ENCODE measurements around the gene CMSS1.

Gene CMSS1

DNA sequence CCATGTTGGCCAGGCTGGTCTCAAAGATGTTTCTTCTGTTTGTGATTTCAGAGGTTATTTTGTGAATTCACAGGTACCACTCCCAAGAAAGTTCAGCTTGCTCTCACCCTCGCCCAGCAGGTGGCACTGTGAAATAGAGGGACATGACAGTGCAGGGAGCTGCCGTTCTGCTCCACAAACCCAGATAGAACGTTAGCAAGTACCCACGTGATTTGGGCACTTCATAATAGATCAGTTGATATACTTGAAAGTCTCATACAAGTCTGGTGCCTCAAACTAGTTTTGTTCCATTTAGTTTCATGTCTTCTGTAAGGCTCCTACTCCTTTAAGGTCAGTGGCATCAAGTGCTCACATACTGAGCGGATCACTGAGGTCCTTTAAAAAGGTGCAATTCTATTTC is 251.2 kb downstream of the CMSS1 start:
- DNase-seq = peak; percentile 70

DNA sequence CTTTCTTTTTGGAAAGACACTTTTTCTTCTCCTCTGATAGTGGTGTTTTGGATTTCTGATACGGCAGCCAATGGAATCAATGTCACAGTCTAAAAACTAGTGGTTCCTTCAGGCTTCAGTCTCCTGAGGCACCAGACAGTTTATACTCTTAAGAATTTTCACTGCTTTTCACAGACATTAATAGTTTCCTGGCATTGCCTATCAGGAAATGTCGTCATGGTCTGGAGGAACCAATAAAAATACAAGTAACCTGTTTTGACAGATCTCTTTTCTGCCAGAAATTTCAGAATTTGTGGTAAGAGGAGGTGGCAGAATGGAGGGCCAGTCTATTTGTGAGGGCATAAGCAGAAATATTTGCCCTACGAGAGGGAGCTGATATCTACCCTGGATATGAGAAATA is 251.8 kb downstream of the CMSS1 start:
- no peak for DNase-seq

DNA sequence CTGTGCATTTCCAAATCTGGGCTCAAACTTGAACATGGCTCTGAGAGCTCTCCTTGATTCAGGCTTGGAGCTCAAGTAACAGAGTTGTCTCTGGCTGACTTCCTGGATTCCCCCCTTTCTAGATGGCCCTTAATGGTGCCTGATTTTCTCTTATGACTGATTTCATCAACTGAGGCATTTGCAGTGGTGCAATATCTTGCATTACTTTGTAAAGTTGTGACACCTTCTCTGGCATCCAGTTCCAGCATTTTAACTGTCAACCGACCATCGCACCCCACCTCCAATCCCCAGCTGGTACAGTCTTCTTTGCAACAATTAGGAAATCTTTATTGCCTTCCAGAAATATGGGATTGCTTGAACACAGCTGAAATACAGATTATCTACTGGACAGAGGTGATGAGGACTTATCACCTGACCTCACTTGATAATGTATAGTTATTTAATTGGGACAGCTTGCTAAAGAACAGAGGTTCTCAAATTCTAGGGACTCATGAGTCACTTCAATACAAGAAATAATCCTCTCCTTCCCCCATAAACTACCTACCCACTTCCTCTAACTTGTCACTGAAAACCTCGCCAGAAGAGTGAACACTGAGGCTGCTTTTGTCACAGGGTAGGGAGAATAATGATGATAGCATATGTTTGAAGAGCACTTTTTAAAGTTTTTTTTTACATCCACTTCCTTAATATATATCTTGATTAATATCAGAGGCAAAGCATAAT is 254.8 kb downstream of the CMSS1 start:
- DNase-seq = no peak

DNA sequence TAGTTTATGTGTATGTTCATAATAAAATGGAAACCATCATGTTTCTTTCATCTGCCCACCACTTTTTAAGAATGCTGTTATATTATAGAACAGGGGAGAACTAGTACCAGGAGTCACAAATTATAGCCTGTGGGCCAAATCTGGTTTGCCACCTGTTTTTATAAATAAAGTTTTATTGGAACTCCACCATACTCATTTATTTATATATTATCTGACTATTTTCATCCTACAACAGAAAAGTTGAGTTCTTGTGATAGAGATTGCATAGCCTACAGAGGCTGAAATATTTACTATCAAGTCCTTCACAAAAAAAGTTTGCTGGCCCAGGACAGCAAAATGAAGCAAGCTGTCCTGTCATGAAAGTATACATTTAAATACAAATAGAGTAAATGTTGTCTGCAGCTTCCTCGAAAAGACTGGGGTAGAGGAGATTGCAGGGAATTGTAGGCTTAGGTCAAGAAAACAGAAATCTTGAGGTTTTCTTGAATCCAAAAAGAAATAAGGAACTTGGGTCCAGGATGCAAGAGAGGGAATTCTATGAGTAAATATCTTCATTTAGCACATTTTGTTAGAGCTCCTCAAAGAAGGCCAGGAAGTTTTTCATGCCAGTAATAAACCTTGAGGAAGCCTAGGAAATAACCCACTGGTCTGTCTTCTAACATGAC is 255.5 kb downstream of the CMSS1 start:
- no peak for DNase-seq

DNA sequence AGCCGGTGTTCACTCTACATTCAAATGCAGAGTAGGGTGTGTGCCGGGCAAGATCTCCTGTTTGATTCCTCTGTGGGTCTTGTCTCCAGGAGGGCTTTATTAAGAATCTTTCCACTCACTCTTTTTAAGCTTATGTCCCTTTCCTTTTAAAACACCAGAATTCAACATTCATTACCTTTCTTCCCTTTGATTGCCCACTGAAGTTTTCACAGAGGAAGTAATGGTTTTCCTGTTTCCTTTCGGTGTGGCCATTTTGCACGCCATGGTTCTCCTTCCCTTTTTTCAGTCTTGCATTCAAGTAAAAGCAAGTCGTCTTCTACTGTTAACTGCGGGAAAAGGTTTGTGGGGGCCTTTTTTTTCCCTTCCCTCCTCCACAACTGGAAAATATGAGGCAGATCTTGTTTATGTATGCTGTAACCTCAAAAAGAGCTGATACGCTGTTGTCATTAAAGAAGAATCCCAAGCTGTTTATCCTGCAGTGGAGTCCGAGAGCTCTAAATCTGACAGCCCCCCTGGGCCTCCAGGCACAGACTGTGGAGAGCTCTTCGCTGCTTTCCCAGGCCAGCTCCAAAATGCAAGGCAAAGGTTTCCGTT is 256.1 kb downstream of the CMSS1 start:
- no peak for DNase-seq

DNA sequence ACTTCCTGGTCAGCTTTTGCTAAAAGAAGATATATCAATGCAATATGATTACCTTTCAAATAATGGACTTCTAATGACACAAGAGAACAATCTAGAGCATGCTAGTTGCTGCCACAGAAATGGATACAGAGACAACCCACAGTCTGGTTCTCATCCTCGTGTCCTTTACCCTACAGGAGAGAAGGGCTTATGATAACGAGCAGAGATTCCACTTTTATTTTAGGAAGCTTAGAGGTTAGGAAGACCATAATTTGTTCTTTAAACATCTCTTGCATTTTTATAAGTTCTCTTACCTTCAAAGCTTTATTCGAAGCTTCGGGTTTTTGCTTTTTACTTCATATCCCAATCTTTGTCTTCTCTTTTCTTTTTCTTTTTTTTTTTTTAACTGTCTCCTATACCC is 257.5 kb downstream of the CMSS1 start:
- no peak for DNase-seq

DNA sequence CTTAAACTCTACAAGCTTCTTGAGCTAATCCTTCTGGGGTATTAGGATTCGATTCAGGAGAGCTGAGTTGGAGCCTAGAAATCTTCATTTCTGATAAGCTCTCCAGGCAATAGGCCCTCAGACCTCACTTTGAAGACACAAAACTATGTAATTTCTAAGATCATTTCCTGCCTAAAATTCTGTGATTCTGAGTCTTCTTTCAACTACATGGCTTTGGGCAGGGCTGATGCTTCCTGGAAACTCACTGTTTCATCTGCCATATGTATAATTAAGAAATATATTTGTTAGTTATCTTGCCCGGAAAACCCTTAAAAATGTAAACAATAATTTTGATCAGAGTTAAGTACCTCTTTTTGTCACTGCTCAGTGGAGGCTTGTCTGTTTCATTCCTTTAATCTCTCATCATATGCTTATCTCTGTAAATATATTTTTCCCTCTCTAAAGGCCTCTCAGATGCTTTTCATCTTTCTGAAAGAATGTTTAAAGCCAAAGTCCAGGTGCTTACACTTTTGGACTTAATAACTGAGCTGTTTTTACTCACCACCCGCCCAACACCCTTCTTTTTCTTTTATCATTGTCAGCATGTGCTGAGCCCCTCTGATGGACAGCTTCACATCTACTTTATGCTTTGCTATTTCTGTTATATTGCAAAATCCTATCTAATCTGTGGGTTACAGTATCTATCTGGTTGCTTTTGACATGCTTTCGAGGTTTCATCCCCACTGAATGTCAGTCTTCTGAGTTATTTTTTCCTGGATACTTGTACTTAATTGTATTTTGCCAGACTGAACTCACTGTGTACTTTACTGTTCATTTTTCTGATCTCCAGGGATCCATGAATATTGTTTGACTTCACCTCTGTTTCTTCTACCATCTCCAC is 258.4 kb downstream of the CMSS1 start:
- no peak for DNase-seq

DNA sequence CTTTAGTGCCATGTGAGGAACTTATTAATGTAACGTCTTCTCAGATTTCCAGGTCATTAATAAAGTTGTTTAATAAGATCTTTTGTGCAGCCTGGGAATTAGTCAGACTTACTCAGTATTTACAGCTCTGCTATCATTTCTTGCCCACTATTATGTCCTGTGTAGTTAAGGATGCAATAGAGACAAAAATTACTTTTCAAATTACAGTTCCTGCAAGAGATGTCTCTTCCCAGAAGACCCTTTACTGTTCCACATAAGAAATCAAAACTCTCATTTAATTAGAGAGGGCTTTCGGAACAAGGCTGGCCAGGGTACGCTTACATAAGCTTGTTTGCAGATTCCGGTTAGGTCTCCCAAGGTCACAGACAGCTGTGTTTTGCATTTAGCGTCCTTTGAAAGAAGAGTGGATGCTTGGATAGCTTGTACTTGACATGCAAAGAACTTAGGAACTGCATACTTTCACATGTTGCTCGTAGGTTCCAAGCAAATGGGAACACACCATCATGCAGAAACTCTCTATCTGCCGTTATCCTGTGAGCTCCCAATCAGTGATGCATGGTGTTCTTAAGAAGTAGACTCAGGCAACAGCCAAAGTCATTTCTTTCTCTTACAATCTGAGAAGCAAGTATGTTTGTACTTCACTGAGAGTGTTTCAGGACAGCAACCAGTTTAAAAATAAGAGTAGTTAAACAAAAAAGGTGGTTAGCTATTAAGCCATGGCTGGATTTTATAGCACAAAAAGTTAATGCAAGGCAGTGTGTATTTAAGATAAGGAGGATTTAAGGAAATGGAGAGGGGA is 259.3 kb downstream of the CMSS1 start:
- no peak for DNase-seq

DNA sequence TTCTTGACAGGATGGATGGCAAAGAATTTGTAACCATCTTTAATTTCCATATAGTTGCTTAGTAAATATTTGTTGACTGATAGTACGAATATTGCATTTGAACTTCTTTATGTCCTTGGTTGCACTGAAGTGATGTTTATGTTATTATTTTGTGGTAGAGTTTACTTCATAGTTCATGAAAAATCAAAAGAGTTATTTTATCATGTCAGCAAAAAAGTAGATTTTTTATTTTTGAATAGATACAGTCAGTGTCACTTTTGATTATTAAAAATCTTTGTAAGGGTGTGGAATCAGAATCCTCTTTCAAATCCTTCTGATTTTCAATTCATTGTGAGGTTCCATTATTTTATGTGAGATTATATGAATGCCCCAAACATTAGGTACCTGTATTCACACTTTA is 261.7 kb downstream of the CMSS1 start:
- DNase-seq = no peak

DNA sequence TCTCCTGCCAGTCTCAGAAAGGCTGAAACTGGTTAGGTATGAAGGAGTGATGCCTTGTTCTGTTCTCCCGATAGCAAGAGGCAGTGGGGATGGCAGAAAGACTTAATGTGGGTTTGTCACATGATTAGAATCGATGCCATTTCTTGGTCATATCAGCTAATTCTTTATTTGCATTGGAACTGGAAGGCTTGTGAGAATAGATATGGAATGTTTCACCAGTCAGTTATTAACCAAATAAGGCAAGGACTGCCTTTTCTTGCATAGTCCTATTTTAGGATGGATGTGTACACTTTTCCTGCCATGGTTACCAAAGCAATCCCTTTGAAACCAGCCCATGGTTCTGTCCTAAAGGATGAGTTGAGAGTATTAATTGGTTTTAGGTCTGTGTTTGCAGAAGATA is 262.9 kb downstream of the CMSS1 start:
- DNase-seq = no peak

DNA sequence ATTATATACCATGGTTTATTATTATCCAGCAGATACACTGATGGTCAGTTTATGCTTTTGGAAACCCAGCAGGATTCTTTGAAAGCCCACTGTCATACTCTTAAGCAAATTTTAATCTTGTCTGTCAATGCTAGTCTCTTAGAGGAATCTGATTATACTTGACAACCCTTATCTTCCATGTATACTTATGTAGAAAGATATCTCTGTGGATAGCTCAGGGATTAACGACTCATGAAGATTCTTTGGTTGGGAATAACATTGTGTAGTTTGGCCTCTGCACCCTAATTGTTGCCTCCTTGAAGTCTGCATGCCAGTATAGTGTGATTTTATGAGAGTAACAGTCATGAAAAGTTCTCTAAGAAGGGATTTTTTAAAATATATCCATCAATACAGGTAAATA is 263.6 kb downstream of the CMSS1 start:
- no peak for DNase-seq

DNA sequence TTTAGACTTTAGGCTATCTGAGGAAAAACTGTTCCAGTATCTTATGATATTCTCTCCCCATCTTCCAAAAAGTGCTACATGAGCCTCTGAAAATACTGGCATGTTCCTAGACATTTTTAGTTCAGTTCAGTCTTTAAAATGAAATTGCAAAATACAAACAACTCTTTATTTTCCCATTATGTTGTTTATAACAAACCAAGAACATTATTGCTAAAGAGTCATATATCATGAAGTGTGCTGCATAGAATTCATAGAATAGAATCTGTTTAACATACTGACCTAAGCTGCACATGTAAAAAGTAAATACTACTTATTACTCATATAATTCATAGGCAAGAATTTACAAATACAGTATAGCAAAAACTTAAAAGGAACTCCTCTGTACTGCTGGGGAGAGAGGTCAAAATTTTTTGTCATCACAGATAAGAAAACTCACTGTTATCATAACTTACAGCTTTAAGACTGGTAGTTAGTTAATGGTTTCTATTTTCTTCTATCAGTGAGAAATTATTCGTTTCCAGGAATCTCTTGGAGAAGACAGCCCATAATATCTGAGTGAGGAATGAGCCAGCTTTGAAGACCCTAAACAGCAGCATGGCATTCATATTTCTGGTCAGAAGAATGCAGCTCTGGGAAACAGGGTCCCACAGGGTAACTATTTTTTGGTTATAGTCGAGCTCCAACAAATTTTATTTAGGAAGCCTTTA is 264.5 kb downstream of the CMSS1 start:
- no peak for DNase-seq

DNA sequence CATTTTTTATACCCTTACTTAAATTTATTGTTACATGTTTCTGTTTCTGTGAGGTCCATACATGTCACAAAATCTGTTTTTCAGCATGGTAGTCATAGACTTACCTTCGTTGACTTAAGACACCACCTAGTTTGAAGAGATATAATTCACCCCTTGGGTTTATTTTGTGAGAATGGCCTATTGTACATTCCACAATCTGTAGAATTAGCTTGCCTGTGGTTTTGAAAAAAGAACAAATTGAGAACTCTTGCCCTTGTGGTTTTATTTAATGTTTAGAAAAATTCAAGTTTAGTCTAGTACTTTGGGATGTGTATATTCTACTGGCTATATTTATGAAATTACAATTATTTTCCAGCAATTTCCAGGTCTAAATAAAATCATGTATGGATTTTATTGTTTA is 265.1 kb downstream of the CMSS1 start:
- DNase-seq = no peak

DNA sequence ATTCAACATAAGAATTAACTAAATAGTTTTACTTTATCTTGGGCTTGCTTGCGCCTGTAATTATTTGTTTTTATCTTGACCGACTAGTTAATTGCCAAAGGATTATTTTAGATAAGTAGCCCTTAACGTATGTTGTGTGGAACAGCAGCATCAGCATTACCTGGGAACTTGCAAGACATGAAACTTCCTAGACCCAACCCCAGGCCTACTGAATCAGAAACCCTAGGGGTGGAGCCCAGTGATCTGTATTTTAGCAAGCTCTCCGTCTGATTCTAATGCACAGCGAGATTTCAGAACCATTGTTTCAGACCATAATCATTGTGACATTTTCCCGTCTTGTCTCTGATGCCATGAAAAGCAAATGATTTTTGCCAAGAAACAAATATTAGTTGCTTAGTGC is 265.5 kb downstream of the CMSS1 start:
- DNase-seq = no peak

DNA sequence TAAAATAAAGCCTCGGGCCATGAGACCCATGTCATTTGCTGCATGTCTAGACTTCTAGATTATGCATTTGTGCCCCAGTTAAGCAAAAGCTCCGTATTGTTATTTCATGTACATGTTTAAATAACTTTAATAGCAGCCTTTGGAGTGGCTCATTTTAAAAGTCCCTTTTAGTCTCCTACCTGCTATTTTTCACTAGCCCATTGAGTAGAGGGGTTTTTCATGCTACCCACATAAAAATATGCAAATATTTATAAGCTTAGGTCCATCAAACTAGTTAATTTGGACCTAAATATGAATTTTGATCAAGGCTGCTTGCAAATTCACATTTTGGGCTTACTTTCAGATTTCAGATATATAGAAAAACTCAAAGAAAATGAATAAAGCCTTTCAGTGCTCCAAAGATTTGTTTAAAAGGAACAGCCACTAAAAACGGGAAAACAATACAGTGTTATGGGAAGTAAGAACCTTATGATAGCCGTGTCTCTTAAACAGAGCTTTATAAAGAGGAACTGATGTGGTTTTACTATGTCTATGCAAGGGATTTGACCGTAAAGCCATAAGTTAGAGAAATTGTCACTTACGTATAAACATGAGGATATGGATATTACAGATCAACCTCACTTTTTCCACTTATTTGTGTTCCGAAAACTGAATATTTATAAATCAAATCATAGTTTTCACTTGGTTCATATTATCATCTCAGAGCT is 266.6 kb downstream of the CMSS1 start:
- DNase-seq = no peak

DNA sequence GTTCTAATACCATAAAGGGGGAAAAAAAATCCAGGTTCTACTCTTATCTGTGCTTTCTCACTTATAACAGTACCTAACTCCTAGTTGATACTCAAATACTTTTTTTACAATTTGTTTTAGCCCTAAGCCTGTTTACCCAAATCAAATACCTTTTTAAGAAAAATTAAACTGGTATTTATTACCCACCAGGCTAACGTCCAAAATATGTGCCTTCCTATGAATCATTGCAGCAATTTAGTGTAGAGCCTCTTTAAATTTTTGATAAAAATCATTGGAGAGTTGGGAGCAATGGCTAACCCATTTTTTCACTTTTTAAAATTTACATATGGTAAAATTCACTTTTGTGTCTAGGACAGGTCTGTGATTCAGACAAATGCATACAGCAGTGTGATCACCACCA is 268.7 kb downstream of the CMSS1 start:
- DNase-seq = no peak

DNA sequence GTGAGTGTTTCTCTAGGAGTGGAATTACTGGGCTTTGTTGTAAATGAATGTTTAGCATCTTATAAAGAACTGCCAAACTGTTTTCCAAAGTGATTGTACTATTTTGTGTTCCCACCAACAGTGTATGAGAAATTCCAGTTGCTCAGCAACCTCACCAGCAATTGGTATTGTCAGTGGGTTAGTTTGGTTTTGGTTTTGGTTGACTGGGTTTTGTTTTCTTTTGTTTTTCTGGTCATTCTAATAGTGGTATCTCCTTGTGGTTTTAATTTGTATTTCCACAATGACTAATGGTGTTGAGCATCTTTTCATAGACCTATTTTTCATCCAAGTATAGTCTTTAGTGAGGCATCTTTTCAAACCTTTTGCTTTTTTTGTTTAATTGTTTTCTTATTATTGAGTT is 269.5 kb downstream of the CMSS1 start:
- DNase-seq = no peak

DNA sequence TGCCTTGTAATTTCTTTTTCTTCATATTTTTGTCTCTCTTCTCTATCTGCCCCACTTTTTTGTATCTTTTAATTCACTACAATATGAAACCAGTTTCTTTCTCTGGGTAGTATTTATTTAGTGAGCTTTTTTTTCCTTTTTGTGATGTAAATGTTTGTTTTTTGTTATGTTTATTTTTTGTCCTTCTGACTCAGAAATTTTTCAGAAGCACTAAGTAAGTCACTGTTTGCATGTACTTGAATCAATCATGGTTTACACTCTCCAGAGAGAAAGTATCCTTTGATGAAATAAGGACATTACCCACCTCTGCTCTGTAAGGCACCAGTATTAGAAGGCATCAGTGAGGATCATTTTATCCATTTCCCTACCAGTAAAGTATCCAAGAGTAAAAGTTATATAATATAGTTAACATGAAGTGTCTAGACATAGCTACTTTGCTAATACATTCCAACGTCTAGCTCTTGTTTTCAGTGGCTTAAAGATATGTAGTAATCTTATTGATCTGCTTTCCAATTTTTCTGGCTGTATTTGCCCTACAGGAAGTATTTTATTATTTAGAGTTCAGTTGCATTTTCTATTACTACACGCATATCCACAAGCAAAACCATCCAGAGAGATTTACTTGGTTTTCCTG is 271.2 kb downstream of the CMSS1 start:
- DNase-seq = no peak

DNA sequence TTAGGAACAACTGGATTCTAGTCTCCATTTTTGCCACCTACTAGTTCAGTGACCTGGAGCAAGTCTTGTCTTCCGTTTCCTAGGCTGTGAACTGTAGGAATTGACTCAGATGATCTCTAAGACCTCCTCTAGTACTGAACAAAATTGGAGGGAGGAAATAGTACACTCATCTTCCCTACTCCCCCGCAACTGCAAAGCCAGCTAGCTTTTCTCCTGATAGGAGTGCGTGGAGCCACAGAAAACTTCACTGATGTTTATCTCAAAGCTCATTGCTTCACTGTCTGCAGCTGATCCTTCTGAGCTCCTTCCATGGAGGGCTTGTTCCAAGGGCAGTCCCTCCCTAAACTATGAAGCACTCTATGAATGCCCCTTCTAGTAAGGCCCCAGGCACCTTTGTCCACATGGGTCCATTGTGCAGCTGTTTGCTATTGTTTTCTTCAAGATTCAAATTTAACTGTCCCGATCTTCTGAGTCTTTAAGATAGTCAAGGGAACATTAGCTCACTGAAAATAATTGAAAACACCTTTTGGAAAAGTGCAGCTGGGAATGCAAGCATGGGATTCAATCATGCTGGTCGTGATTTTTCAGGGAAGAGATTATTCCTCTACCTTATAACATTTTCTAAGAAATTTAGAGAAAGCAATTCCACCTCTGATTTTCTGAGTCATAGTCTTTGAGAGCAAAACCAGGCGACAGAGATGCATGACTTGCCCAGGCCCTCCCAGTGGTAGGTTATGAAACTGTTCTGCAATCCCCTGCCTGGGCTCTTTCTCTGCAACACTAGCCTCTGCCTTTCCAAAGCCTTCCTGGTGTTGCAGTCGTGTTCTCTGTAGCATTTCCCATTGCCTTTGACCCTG is 272.4 kb downstream of the CMSS1 start:
- no peak for DNase-seq

DNA sequence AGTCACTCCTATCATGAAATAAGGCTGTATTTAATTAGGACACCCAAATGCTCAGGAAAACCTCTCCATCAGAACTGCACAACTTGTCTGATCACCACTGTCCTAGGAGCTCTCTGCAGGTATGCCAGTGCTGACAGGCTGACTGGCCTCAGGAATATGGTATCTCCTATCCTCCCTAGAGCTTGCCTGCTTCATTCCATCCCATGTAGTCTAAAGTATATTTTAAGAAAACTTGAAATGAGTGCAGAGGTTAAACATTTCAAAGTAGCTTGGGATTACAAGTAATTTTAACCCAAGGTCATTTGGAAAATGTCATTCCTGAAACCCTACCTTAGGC is 273.0 kb downstream of the CMSS1 start:
- no peak for DNase-seq

Data from activated gamma-delta T cell treated with Interleukin-2 at 50 U/mL for 16 hours (primary cell).